Esophagus squamous epithelium (tissue), 4 donors: Measurements from ENCODE around the gene STARD8.

Experiments used
- POLR2A ChIP-seq, 4 donors: fragments of 450-650 bp; IDR thresholded peaks; one replicate each; pipeline ENCODE4 v1.6.1; 2017; ENCODE audit warnings: antibody characterized with exemption in 4 of 4, mild to moderate bottlenecking in 4 of 4, moderate library complexity in 3 of 4
- TF ChIP-seq, protein P1 (sequence below), 6 experiments: fragments of 450-650 bp in 4 of 6; fragments of 200-600 bp in 2 of 6; sonication (generic) in 2 of 6; IDR thresholded peaks; one replicate each; pipeline ENCODE4 v1.5.1; 2016 to 2019; ENCODE audit warnings: antibody characterized with exemption in 6 of 6, mild to moderate bottlenecking in 4 of 6, moderate library complexity in 4 of 6

DNA sequence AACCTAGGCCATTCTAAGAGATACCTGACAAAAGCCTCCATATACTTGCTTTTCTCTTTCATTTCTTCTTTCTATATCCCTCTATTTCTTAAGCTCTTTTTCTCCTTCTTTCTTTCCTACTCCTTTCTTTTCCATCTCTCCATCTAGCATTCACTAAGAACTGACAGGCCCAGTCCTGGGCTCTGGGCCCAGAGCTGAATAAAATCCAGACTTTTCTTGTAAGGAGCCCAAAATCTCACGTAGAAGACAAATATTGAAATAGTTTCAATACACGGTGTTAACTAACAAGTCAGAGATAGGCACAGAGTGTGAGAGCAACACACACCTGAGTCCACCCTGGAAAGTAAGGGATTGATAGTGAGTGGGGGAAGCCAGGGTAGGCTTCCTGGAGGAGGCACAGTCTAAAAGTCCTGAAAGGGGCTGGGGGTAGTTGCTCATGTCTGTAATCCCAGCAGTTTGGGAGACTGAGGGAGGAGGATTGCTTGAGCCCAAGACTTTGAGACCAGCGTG lies 108.2 kb downstream of the STARD8 start:
- TF ChIP-seq, protein P1, sequence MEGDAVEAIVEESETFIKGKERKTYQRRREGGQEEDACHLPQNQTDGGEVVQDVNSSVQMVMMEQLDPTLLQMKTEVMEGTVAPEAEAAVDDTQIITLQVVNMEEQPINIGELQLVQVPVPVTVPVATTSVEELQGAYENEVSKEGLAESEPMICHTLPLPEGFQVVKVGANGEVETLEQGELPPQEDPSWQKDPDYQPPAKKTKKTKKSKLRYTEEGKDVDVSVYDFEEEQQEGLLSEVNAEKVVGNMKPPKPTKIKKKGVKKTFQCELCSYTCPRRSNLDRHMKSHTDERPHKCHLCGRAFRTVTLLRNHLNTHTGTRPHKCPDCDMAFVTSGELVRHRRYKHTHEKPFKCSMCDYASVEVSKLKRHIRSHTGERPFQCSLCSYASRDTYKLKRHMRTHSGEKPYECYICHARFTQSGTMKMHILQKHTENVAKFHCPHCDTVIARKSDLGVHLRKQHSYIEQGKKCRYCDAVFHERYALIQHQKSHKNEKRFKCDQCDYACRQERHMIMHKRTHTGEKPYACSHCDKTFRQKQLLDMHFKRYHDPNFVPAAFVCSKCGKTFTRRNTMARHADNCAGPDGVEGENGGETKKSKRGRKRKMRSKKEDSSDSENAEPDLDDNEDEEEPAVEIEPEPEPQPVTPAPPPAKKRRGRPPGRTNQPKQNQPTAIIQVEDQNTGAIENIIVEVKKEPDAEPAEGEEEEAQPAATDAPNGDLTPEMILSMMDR (IDR thresholded peaks at IDR 0.05) = no peak
- TF ChIP-seq POLR2A (IDR thresholded peaks at IDR 0.05) = no peak
